ENCODE results near the gene NYAP2.

GRCh38 chr2:225620227-225620626, 220.7 kb downstream of the NYAP2 start:
- TF ChIP-seq CTCF (IDR thresholded peaks at IDR 0.05) (no peak), EP300 (IDR thresholded peaks at IDR 0.05) (no peak), POLR2AphosphoS5 (IDR thresholded peaks at IDR 0.05) (no peak)

All from gastroesophageal sphincter (tissue), 3 donors.